C4-2B (cell line): ENCODE measurements around the gene PPIF.

Source experiments
- ZFX ChIP-seq: fragments of 450-650 bp; IDR thresholded peaks from 2 replicates; pipeline ENCODE4 v1.6.1; 2017
- TF ChIP-seq, protein P1 (sequence below): fragments of 450-650 bp; conservative IDR thresholded peaks from 2 replicates; pipeline ENCODE4 v1.5.1; 2017; ENCODE audit warnings: mild to moderate bottlenecking

DNA sequence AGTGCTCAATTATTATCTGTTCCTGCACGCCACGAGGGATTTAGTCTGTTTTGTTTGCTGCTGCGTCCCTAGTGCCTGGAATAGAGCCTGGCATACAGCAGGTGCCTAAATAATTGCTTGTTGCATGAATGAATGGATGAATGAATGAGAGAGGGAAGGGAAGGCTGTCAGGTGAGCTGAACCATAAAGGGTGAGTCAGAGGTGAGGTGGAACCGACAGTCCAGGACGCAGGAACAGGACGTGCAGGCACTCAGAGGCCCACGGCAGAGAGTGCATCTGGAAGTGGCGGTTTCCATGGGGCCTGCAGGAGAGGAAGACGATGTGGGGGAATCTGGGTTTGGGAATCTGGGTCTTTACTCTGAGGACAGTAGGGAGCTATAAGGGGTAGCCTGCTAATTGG lies 17.7 kb upstream of the PPIF start:
- TF ChIP-seq, protein P1, sequence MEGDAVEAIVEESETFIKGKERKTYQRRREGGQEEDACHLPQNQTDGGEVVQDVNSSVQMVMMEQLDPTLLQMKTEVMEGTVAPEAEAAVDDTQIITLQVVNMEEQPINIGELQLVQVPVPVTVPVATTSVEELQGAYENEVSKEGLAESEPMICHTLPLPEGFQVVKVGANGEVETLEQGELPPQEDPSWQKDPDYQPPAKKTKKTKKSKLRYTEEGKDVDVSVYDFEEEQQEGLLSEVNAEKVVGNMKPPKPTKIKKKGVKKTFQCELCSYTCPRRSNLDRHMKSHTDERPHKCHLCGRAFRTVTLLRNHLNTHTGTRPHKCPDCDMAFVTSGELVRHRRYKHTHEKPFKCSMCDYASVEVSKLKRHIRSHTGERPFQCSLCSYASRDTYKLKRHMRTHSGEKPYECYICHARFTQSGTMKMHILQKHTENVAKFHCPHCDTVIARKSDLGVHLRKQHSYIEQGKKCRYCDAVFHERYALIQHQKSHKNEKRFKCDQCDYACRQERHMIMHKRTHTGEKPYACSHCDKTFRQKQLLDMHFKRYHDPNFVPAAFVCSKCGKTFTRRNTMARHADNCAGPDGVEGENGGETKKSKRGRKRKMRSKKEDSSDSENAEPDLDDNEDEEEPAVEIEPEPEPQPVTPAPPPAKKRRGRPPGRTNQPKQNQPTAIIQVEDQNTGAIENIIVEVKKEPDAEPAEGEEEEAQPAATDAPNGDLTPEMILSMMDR: no peak
- TF ChIP-seq ZFX: no peak
